GM19351 (cell line): ENCODE data around the gene FYN.

Experiments used
- ATAC-seq: cut with Tn5 transposase; IDR thresholded peaks from one replicate; pipeline ENCODE4 v1.9.1; 2021; ENCODE audit warnings: mild to moderate bottlenecking, moderate library complexity; ENCODE audit not compliant: unreplicated experiment

Gene FYN

DNA sequence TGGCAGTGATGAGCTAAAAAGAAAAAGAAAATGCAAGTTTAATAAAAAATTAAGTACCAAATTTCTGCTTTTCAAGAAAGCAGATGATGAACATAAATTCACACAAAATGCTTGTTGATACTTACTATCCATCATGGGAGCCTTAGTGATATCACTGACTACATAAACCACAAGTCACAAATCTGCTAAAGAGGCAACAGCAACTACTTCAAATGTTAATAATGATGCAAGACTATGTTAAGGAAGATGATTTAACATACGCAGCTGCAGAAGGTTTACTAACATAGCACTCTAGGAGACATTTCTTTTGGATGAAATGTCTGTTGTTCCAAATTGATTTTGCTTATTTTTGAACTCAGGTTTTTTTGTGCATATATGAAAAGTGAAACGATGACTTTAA lies 18.6 kb downstream of the FYN start:
- ATAC-seq: no peak

DNA sequence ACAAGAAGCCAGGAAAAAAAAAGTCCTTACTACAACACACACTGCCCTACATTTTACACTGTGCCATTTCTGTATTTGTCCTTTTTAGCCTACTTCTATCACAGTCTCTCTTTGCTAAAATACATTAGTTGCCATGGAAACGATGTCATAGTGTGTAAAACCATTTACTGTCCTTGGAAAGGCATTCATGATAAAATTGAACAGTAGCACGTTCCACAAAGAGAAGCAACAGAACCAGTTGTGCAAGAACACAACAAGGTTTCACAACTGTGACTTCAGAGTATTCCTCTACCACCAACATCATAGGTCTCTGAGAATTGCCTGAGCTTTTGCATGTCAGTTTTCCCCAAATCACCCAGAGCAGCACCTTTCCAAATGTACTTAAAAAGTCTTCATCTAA lies 20.5 kb downstream of the FYN start:
- no peak for ATAC-seq

- peak; percentile 62 for ATAC-seq
Measured at GRCh38 chr6:111850295-111850937, 22.8 kb downstream of the FYN start.

DNA sequence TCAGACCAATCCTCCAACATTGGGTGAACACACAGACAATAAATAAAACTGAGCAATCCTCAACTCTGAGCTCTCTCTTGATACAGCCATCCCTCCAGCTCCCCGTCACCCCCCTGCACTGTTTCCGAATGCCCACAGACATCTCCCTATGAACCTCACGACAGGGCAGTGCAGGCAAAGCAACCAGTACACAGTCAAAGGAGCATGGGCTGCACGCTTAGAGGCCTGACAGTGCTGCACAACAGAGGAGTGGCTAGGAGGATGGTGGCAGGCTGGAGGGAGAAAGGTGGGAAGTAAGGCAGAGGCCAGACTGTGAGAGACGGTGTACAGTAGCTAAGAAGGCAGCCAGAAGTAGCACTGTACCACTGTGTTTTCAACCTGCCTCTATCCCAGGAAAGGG lies 24.0 kb downstream of the FYN start:
- ATAC-seq: no peak

DNA sequence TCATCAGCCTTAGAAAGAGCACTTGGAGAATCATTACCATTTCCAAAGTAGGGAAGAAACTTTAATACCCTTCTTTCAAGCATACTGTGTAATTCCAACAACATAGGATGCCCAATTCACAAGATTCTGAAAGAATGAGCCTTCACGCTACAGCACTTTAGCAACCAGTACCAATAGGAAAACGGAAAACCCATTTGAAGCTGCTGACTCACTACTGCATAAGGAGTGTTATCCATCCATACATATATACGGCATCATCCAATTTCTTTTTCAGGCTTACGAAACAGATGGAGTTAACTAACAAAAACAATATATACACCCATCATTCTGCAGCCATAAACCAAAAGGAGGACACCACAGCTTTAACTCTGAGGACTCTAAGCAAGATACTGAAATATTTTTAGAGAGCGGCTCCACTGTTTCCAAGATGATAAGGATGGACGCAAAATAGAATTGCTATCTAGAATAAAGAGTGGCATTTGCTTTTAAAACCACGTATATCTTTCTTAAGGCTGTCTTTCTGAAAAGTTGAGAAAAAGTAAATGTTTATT lies 24.9 kb downstream of the FYN start:
- no peak for ATAC-seq

- no peak for ATAC-seq
Measured at GRCh38 chr6:111846492-111847409, 26.5 kb downstream of the FYN start.

GRCh38 chr6:111846066-111846465 lies 27.2 kb downstream of the FYN start:
- ATAC-seq: peak; percentile 0

DNA sequence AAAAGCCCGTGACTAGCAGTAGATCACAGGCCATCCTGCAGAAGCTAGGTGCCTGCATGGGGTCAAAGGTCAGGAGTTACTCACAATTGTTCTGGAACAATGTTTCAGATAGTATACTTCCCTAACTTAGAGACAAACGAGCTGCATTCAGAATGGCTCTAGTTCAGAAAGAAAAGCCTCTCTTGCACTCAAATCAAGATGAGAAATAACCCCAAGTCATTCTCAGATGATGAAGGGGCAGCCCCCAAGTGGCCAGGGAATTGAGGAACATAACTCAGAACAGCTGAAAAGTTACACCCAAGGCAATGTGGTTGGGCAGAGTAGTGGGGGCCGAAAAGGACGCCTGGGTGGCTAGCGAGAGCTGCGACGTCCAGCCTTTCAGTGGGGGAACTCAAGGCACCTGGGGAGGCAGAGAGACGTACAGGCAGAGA lies 27.8 kb downstream of the FYN start:
- peak; percentile 65 for ATAC-seq

GRCh38 chr6:111844921-111845320 lies 28.3 kb downstream of the FYN start:
- ATAC-seq: no peak

DNA sequence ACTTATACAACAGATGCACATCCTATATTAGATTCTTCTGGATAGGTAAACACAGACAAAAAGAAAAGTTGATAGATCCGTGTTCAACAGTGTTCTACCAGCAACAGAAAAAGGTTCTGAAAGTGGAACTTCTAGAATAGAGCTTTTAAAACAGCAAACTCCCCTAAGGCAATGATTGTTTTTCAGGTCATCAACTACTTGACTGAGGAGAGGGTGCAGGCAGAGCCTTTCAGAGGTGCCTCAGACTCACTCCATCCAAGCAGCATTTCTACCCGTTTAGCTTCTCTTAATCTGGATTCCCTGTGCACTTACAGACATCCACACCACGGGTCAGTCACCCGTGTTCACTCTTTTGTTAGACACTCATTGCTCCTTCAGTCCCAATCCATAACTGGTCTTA lies 28.9 kb downstream of the FYN start:
- peak; percentile 38 for ATAC-seq

DNA sequence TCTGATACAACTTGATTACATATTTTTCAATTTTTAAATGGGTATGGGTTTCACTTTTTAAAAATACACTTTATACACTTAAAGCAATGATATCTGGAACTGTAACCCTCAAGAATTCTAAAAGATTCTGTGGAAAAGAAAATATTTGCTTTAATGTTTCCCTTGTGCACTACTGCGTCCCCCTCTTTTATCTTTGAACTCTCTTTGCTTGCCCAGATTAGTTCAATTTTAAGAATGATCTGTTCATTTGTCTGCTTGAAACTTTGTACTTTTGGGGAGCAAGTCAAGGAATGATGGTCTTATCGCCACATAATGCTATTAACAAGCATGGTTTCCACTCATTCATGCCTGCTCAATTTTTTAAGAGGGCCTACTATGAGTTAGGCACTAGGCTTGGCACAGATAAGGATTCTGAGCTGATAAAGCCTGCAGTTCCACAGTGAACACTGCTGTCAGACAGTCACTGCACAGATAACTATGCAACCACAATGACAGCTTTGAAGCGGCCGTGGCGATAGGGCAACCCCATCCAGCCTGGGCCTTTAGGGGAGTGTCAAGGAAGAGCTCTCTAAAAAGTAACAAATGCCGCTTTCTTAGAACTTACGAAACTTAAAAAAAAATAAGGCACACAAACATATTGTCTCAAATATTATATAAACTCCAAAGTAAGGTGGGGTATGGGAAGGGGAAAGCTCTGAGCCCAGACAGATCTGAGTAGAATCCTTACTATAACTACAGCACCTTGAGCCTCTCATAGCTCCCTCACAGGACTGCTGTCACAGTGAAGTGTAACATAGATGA lies 29.7 kb downstream of the FYN start:
- ATAC-seq: no peak

GRCh38 chr6:111842891-111843290 lies 30.4 kb downstream of the FYN start:
- no peak for ATAC-seq

DNA sequence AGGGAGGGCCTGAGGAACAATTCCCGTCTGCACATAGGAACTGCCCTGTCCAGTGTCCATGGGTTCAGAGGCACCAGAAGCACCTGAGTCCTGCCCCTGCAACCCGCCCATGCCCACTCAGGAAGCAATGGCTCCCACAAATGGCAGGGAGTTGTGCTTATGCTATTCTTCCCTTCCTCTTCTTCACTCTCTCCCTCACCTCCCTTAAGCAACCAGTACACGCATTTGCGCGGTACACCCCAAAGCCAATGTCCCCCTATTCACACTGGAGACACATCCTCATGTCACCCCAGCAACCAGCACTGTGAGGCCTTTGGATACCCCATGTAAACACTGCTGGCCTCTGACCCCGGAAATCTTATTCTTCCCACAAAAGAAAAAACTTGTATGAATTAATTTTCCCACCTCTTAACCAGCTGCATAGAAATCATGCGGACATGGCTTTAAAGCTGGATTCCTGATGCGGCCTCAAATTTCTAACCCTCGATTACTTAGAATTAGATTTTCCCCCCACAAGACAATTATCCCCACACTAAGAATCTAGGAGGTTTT lies 30.9 kb downstream of the FYN start:
- ATAC-seq: no peak

GRCh38 chr6:111841822-111842221 lies 31.4 kb downstream of the FYN start:
- ATAC-seq: no peak

GRCh38 chr6:111840803-111841202 lies 32.4 kb downstream of the FYN start:
- no peak for ATAC-seq

DNA sequence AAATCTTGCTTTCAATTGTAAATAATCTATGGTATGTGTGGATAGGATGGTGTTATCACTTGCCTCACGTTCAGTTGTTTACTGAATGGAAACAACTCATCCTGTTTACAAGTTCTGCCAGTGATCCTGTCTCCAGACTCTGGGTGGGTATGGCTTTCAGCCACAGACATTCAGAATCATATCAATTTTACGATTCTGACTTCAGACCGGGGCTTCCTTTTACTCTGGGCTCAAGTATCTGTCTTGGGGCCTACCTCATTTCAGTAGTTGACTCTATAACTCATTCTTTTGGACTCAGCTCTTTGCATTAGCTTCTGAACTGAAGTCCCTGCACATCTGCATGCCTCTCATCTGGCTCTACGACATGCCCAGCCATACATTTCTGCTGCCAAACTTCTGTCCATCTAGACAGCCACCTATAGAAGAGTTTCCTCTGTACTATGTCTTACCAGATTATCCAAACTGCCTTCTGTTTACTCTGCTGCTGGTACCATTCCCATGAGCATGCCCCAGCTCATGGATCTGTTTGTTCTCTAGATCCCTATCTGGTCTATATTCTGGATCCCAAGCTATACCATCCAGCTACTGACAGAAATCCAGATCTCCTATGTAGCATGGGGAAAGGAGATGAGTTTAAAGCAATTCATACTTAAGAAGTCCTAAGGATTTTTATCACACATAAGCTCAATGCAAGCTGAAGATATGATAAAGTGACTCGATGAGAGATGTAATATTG lies 34.3 kb downstream of the FYN start:
- peak; percentile 34 for ATAC-seq

- peak; percentile 72 for ATAC-seq
Measured at GRCh38 chr6:111837641-111838500, 35.4 kb downstream of the FYN start.

GRCh38 chr6:111837007-111837406 lies 36.2 kb downstream of the FYN start:
- ATAC-seq: no peak

GRCh38 chr6:111835807-111836206 lies 37.4 kb downstream of the FYN start:
- ATAC-seq: no peak
